ENCODE measurements around the gene PLCH1.

DNA sequence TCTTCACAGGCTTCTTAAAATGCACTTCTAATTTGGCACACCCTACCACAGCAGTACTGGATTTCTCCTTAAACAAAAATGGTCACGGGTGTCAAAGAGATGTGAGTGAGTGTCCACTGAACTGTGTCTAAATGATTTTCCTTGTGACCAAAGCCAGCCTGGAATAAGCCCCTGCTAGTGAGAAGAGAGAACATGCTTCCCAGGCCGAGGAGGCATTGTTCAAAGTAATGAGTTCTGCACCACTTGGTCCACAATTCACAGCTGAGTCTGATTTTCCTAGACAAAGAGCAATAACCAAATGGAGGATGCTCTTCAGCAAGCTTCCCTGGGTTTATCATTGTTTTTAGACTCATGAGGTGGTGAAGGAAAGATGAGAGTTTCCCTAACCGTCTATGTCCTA, 3.8 kb downstream of the PLCH1 start:
- TF ChIP-seq, protein P1, sequence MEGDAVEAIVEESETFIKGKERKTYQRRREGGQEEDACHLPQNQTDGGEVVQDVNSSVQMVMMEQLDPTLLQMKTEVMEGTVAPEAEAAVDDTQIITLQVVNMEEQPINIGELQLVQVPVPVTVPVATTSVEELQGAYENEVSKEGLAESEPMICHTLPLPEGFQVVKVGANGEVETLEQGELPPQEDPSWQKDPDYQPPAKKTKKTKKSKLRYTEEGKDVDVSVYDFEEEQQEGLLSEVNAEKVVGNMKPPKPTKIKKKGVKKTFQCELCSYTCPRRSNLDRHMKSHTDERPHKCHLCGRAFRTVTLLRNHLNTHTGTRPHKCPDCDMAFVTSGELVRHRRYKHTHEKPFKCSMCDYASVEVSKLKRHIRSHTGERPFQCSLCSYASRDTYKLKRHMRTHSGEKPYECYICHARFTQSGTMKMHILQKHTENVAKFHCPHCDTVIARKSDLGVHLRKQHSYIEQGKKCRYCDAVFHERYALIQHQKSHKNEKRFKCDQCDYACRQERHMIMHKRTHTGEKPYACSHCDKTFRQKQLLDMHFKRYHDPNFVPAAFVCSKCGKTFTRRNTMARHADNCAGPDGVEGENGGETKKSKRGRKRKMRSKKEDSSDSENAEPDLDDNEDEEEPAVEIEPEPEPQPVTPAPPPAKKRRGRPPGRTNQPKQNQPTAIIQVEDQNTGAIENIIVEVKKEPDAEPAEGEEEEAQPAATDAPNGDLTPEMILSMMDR (IDR thresholded peaks at IDR 0.05; ENCODE audit: control extremely low read depth in 1 of 3, insufficient read depth in 1 of 3, low read depth in 1 of 3, low read length in 3 of 3) = no peak
- TF ChIP-seq EZH2 (IDR thresholded peaks at IDR 0.05; ENCODE audit: low read depth, low read length, severe bottlenecking) = no peak
- TF ChIP-seq HDAC2 (IDR thresholded peaks at IDR 0.05; ENCODE audit: borderline replicate concordance in 1 of 2, low read depth in 2 of 2, low read length in 2 of 2) = no peak
- no peak for TF ChIP-seq YY1 (IDR thresholded peaks at IDR 0.05; ENCODE audit: low read depth, low read length)
- no peak for TF ChIP-seq POLR2A (IDR thresholded peaks at IDR 0.05; ENCODE audit: control extremely low read depth in 1 of 2, low read depth in 2 of 2, low read length in 2 of 2)
- TF ChIP-seq, protein P2, sequence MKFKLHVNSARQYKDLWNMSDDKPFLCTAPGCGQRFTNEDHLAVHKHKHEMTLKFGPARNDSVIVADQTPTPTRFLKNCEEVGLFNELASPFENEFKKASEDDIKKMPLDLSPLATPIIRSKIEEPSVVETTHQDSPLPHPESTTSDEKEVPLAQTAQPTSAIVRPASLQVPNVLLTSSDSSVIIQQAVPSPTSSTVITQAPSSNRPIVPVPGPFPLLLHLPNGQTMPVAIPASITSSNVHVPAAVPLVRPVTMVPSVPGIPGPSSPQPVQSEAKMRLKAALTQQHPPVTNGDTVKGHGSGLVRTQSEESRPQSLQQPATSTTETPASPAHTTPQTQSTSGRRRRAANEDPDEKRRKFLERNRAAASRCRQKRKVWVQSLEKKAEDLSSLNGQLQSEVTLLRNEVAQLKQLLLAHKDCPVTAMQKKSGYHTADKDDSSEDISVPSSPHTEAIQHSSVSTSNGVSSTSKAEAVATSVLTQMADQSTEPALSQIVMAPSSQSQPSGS (IDR thresholded peaks at IDR 0.05; ENCODE audit: low read length) = no peak
- no peak for TF ChIP-seq SAP30 (IDR thresholded peaks at IDR 0.05; ENCODE audit: insufficient read depth, insufficient replicate concordance, low read length)
- no peak for TF ChIP-seq CBX8 (IDR thresholded peaks at IDR 0.05; ENCODE audit: borderline replicate concordance, low read depth, low read length)
- TF ChIP-seq JUND (IDR thresholded peaks at IDR 0.05; ENCODE audit: low read length) = no peak
- no peak for TF ChIP-seq ASH2L (IDR thresholded peaks at IDR 0.05; ENCODE audit: low read length)
- TF ChIP-seq TEAD4 (IDR thresholded peaks at IDR 0.05; ENCODE audit: low read depth, low read length) = no peak
- TF ChIP-seq SP2 (IDR thresholded peaks at IDR 0.05; ENCODE audit: low read length) = no peak
- TF ChIP-seq RFX5 (IDR thresholded peaks at IDR 0.05; ENCODE audit: borderline replicate concordance, low read depth, low read length) = no peak

All from H1 (cell line).